AG10803 (cell line): Measurements from ENCODE around the gene TTL.

Source experiments
- DNase-seq: peaks from one replicate; pipeline ENCODE4 v3.0.0; 2010; ENCODE audit warnings: low read depth
- H3K4me3 ChIP-seq: 2 replicates; pipeline ENCODE4 v1.5.1; 2011; ENCODE audit warnings: mild to moderate bottlenecking, low read length, control low read depth
- TF ChIP-seq, protein P1 (sequence below): conservative IDR thresholded peaks from 2 replicates; pipeline ENCODE4 v1.5.1; 2011; ENCODE audit warnings: mild to moderate bottlenecking, low read length, control low read depth, inconsistent platforms

The TTL gene

DNA sequence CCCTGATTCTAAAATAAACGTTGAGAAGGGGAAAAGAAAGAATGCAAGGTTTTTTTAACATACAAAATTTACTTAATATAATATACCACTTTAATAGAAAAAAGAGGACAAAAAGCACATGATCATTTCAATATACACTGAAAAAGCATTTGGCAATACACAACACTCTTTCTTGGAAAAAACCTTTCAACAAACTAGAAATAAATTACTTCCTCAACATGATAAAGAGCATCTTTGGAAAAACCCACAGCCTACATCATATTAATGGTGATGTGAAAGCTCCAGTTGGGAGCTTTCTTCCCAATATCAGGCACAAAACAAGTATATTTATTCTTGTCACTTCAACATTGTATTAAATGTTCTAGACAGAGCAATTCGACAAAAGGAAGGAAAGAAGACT, 57.4 kb downstream of the TTL start:
- TF ChIP-seq, protein P1, sequence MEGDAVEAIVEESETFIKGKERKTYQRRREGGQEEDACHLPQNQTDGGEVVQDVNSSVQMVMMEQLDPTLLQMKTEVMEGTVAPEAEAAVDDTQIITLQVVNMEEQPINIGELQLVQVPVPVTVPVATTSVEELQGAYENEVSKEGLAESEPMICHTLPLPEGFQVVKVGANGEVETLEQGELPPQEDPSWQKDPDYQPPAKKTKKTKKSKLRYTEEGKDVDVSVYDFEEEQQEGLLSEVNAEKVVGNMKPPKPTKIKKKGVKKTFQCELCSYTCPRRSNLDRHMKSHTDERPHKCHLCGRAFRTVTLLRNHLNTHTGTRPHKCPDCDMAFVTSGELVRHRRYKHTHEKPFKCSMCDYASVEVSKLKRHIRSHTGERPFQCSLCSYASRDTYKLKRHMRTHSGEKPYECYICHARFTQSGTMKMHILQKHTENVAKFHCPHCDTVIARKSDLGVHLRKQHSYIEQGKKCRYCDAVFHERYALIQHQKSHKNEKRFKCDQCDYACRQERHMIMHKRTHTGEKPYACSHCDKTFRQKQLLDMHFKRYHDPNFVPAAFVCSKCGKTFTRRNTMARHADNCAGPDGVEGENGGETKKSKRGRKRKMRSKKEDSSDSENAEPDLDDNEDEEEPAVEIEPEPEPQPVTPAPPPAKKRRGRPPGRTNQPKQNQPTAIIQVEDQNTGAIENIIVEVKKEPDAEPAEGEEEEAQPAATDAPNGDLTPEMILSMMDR: no peak
- no peak for DNase-seq
- no peak overlapping the region for H3K4me3 ChIP-seq

- H3K4me3 ChIP-seq: no peak overlapping the region
- no peak for DNase-seq
- TF ChIP-seq, protein P1: no peak
These were observed 59.0 kb downstream of the TTL start for GRCh38 chr2:112540906-112541305.

GRCh38 chr2:112541315-112542122, 59.6 kb downstream of the TTL start:
- H3K4me3 ChIP-seq: peak overlapping the region; percentile 98
- TF ChIP-seq, protein P1: no peak
- peak; percentile 52 for DNase-seq

DNA sequence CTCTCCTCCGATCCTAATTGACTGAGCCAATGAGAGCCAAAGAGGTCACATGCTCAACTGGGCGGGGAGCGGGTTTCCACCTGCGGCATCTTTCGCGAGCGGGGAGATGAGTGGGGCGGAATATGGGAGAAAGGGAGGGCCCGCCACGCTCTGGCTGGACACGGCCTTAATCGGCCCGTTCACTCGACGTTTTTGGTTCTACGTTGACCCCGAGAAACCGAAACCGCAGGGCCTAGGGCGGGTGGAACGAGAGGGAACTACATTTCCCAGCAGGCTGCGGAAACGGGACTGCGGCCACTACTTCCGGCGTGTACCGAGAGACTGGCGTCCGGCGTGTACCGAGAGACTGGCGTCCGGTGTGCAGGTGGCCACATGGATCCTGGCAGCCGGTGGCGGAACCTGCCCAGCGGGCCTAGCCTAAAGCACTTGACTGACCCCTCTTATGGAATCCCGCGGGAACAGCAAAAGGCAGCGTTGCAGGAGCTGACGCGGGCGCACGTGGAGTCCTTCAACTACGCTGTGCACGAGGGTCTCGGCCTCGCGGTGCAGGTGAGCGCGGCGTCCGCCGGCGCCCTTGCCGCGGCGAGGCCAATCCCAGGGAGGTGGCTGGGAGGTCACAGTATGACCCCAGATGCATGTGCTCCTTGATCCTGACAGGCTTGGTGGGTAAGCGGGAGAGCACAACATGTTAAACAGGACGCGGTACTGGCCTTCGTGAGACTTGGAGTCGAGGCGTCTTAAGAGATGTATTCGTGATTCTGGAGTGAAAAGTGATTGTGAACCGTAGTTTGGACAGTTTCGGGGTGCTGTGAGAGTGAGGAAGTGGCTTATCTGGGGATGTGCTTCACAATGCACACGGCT, 60.4 kb downstream of the TTL start, which contains the start of gene POLR1B:
Gene POLR1B, plus strand, starts transcription at position 343 of the 861 bp plus-strand sequence. Its CDS starts 30 bp downstream, at position 373.
- peak; percentile 72 for DNase-seq
- peak within 1 kb of the TSS; percentile 98 for H3K4me3 ChIP-seq
- TF ChIP-seq, protein P1: no peak

GRCh38 chr2:112542984-112543661, 61.2 kb downstream of the TTL start:
- TF ChIP-seq, protein P1: no peak
- peak overlapping the region; percentile 98 for H3K4me3 ChIP-seq
- peak; percentile 8 for DNase-seq

DNA sequence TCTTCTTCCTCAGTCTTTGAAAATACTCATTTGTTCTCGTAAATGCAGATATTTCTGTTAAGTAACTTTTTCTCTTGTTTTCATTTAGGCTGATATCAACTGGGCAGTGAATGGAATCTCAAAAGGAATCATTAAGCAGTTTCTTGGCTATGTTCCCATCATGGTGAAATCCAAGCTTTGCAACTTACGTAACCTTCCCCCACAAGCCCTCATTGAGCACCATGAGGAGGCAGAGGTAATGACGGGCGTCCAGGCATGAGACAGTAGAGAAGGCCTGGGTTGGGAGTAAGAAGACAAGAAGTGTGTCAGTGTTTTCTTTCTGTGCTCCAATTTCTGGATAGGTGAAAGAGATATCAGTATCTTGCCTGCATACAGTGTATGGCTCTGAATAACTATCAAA, 65.4 kb downstream of the TTL start:
- TF ChIP-seq, protein P1: no peak
- DNase-seq: peak; percentile 56
- no peak overlapping the region for H3K4me3 ChIP-seq
